Skeletal muscle satellite cell (primary cell): Measurements from ENCODE around the gene CTIF.

Experiments used
- H3K27me3 ChIP-seq: 2 replicates; pipeline ENCODE4 v1.7.0; 2013; ENCODE audit warnings: low read length; ENCODE audit not compliant: control insufficient read depth, insufficient read depth
- H3K36me3 ChIP-seq: 2 replicates; pipeline ENCODE4 v1.7.0; 2013; ENCODE audit warnings: mild to moderate bottlenecking, control low read depth, low read length; ENCODE audit not compliant: insufficient read depth
- H3K4me1 ChIP-seq: 2 replicates; pipeline ENCODE4 v1.7.0; 2013; ENCODE audit warnings: low read length; ENCODE audit not compliant: control insufficient read depth, insufficient read depth
- H3K4me2 ChIP-seq: 2 replicates; pipeline ENCODE4 v1.7.0; 2013; ENCODE audit warnings: mild to moderate bottlenecking, low read length
- H3K4me3 ChIP-seq: 2 replicates; pipeline ENCODE4 v1.7.0; 2013; ENCODE audit warnings: low read length
- H3K9ac ChIP-seq: 2 replicates; pipeline ENCODE4 v1.7.0; 2013; ENCODE audit warnings: mild to moderate bottlenecking, low read depth, low read length, moderate library complexity
- H3K9me3 ChIP-seq: replicated peaks from 2 replicates; pipeline ENCODE4 v1.7.0; 2013; ENCODE audit warnings: mild to moderate bottlenecking, control low read depth, low read length

The CTIF gene

DNA sequence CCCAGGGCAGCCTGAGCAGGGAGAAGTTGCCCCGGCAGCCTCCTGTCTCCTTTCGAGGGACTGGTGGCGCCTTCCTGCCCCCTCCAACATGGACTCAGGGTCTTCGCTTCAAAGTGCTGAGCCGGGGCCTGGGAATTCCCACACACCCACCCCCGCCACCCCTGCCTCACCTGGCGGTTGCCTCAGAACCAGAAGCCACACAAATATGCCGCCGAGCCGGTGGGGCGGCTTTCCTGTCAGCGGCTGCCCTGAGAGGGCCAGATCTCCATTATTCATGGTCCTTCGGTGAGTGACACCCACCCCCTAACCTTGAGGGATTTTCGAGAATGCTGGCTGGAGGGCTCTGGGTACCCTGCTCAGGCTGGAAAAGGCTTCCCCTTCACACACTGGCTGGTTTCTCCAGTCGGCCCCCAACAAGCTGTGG lies 340.2 kb downstream of the CTIF start:
- Histone ChIP-seq H3K36me3 (no peaks in the 10 kb centered on the region), H3K27me3 (no peaks in the 10 kb centered on the region), H3K4me3 (no peak overlapping the region), H3K4me1 (peaks cover 17% of the 10 kb centered on the region), H3K9me3 (no peaks in the 10 kb centered on the region), H3K4me2 (no peak overlapping the region), H3K9ac (no peak overlapping the region)

DNA sequence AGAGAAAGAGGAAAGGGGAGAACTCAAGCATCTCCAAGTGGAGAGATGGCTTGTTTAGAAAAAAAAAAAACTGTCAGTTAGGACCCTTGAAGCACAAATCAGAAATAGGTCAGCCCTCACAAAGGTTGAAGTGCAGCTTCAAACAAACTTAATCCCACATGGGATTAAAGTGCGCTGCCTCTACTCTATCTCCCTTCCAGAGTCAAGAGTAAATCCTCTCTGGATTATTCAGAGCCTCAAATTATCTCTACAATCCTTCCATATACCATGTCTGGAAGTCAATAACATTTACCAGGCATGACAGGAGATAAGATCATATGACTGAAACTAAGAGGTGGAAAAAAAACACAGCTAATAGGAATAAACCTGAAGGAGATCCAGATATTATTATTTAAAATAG lies 342.1 kb downstream of the CTIF start:
- no peaks in the 10 kb centered on the region for H3K36me3 ChIP-seq
- H3K4me1 ChIP-seq = peaks cover 12% of the 10 kb centered on the region
- H3K27me3 ChIP-seq = no peaks in the 10 kb centered on the region
- H3K4me3 ChIP-seq = no peak overlapping the region
- H3K4me2 ChIP-seq = no peak overlapping the region
- H3K9ac ChIP-seq = no peak overlapping the region
- H3K9me3 ChIP-seq = no peaks in the 10 kb centered on the region

DNA sequence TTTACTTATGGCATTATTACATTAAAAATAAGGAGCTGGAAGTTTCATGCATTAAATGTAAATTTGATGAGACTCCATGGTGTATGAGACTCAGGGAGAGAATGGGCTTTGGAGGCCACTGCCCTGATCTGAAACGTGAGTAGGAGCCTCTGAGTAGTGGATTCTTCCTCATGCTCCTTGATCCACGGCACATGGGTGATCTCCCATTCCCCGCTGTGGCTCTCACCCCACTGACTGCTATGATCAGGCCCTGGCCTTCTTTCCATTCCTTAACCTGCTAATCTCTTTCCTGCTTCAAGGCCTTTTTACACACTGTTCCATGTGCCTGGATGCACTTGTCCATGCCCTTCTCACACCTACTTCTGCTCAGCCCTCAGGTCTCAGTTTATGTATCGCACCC lies 343.5 kb downstream of the CTIF start:
- peaks cover 7% of the 10 kb centered on the region for H3K4me1 ChIP-seq
- no peak overlapping the region for H3K4me2 ChIP-seq
- H3K9me3 ChIP-seq = no peaks in the 10 kb centered on the region
- H3K36me3 ChIP-seq = no peaks in the 10 kb centered on the region
- H3K4me3 ChIP-seq = no peak overlapping the region
- no peak overlapping the region for H3K9ac ChIP-seq
- no peaks in the 10 kb centered on the region for H3K27me3 ChIP-seq

DNA sequence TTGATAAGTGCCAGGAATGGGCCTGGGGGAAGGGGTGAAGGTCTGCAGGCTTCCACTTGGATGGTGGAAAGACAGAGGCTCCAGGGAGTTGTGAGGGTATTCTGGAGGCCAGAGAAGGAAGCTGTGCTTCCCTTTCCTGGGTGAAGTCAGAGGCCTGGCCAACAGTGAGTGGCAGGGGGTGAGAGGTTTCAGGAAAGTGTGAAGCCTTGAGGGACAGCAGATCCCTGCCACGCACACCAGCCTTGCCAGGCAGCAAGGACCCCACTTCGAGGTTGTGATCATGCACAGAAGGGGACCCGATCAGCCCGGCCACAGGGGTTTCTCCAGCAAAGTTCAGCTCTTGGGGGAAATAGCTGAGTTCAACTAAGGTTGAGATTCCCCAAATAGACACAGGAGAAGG lies 345.5 kb downstream of the CTIF start:
- Histone ChIP-seq H3K27me3 (no peaks in the 10 kb centered on the region), H3K4me1 (no peaks in the 10 kb centered on the region), H3K9me3 (no peaks in the 10 kb centered on the region), H3K36me3 (no peaks in the 10 kb centered on the region), H3K9ac (no peak overlapping the region), H3K4me2 (no peak overlapping the region), H3K4me3 (no peak overlapping the region)

DNA sequence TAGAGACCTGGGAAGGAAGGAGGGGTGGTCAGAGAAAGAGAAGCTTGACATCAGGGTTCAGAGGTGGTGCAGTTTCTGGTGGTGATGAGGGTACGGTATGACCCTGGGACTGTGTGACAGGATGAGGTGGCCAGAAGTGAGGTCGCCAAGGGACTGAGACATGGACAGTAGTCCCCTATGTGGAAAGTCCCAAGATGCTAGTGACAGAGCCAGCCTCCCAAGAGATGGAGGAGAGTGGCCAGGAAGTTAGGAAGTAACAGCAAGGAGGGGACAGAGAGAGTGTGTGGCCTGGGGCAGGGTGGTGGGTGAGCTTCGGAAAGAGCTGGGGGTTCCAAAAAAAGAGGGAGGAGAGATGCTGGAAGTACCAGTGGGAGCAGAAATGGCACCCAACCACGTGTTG lies 345.9 kb downstream of the CTIF start:
- H3K36me3 ChIP-seq = no peaks in the 10 kb centered on the region
- H3K9ac ChIP-seq = no peak overlapping the region
- H3K9me3 ChIP-seq = no peaks in the 10 kb centered on the region
- no peaks in the 10 kb centered on the region for H3K27me3 ChIP-seq
- no peak overlapping the region for H3K4me3 ChIP-seq
- no peaks in the 10 kb centered on the region for H3K4me1 ChIP-seq
- no peak overlapping the region for H3K4me2 ChIP-seq

DNA sequence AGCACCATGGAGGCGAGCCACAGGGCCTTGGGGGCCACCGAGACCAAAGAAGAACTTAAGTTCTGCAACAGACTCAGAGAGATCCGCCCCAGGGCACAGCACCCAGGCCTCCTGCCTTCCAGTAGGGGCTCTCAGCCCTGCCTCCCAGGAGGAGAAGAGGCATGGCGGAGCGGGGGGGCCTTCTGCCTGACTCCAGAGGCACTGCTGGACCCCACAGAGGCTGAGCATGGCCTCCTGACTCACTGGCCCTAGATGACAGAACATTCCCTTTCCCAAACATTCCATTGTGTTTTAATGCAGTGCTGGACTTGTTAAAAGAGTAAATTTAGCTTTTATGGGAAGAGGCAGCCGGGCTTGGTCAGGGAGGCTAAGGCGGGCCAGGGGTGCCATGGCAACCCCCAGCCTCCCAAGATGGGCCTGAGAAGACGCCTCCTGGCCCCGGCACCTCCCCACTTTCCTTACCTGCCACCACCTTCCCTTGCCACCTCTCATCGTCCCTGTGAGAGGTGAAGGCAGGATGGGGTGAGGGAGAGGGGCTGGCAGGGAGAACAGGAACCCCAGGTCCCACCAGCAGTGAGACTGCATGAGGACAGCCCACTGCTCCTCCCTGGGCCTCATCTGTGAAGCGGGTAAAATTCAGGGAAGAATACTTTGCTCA lies 346.6 kb downstream of the CTIF start:
- Histone ChIP-seq H3K36me3 (no peaks in the 10 kb centered on the region), H3K27me3 (no peaks in the 10 kb centered on the region), H3K4me1 (no peaks in the 10 kb centered on the region), H3K4me2 (no peak overlapping the region), H3K9me3 (no peaks in the 10 kb centered on the region), H3K4me3 (no peak overlapping the region), H3K9ac (no peak overlapping the region)

DNA sequence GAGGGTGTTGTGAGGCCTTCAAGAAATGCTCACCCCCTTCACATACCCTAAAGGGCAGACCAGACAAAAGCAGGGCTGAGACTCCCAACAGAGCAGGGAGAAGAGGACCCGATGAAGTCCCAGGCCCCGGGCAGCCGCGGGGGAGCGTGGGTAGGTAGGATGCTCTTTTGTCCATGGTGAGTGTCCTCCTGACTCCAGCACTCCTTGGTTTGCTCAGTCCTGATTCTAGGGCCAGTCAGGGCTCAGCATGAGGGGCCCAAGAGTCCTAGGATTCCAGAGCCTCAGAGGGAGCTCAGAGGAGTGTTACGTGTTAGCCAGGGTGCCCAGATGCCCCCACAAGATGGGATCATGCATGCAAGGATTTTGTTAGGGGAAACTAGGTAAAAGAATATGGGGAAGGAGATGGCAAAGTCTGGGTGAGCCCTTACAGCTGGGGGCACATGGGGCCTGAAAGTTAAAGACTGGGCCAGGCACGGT lies 347.1 kb downstream of the CTIF start:
- Histone ChIP-seq H3K27me3 (no peaks in the 10 kb centered on the region), H3K4me1 (no peaks in the 10 kb centered on the region), H3K36me3 (no peaks in the 10 kb centered on the region), H3K9ac (no peak overlapping the region), H3K4me3 (no peak overlapping the region), H3K4me2 (no peak overlapping the region), H3K9me3 (no peaks in the 10 kb centered on the region)

DNA sequence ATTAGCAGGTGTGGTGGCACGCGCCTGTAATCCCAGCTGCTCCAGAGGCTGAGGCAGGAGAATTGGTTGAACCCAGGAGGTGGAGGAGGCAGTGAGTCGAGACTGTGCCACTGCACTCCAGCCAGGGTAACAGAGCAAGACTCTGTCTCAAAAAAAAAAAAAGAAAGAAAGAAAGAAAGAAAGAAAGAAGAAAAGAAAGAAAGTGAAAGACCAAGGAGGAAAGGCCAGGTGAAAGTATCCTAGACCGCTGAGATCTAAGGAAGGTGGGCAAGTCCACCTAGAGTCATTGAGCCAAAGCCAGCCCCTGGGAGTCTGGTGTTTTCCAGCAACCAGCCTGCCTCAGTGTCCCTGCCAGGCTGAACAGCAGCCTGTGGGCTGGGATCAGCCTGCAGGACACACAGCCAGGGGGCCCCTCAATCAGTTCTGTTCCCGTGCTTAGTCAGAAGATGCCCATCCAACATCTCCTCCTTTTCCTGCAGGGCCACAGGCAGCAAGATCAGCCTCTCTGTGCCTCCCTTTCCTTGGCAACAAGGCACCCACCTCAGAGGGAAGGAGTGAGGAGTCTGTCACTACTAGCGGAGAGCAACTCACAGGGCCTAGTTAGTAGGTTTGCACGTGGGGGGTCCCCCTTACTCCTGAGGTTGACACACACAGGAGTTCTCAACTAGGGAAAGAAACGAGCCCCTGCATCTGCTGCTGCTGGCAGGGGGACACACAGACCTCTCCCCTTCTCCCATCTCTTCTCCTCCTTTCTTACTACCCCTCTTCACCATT lies 347.9 kb downstream of the CTIF start:
- Histone ChIP-seq H3K4me1 (no peaks in the 10 kb centered on the region), H3K9ac (no peak overlapping the region), H3K4me2 (no peak overlapping the region), H3K36me3 (no peaks in the 10 kb centered on the region), H3K4me3 (no peak overlapping the region), H3K9me3 (no peaks in the 10 kb centered on the region), H3K27me3 (no peaks in the 10 kb centered on the region)

DNA sequence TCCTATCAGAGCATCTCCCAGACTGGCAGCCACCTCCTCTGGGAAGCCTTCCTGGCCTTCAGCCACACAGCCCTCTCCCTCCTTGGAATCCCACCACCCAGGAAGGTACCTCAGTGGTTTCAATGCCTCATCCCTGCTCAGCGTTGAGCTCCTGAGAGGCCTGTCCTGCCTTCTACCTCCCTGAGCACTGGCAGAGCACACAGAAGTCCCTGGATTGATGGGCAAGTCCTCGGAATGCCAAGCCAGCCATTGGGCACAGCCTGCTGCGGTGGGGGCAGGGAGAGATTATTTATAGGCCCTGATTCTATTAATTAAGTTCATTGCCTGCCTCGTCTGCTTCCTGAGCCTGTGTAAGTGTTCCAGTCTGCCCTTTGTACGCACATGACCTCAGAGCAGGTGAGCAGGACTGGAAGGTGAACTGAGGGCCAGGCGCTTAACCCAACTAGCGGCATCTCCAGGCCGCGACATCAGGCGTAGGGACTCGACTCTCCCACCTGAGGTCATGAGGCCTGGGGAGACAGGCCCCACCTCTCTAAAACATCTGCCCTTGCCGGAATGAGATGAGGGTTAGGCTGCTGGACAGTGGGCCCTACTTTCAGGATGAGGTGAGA lies 348.6 kb downstream of the CTIF start:
- Histone ChIP-seq H3K4me3 (no peak overlapping the region), H3K4me2 (no peak overlapping the region), H3K4me1 (no peaks in the 10 kb centered on the region), H3K36me3 (no peaks in the 10 kb centered on the region), H3K9ac (no peak overlapping the region), H3K27me3 (no peaks in the 10 kb centered on the region), H3K9me3 (no peaks in the 10 kb centered on the region)

DNA sequence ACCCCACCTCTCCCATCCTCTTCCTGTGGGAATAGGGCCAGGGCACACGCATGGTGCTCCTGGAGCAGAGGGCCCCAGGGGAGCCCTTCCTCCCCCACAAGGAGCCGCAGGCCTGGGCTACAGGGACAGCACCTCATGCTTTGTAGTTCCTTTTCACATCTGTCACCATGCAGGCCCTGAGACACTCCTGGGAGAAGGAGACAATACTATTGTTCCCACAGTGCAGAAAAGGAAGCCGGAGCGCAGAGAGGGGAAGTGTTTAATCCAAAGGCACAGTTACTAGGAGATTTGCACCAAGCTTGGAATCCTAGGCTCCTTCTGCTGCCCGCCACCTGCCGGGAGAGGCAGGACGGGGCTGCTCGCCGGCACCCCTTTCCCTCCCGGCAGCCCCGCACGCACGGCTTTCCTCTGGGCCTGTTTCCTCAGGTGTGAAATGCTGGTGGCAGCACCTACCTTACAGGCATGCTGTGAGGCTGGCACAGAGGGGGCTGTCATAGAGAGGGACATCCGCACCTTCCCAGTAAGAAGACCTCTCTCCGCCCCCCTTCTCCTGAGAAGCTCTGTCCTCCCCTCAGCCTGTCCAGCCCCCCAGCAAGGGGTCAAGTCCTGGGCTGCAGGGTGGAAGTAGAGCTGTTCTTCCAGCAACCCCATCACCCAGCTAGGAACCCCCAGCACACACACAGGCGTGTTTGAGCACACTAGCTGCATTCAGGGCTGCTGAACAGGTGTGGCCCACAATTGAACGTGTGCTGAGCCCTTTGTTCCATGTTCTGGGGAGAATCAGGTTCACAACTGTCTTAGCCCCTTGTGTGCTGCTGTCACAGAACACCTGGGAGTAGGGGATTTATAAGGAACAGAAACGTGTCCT lies 349.3 kb downstream of the CTIF start:
- Histone ChIP-seq H3K9ac (no peak overlapping the region), H3K27me3 (no peaks in the 10 kb centered on the region), H3K36me3 (no peaks in the 10 kb centered on the region), H3K4me2 (no peak overlapping the region), H3K4me3 (no peak overlapping the region), H3K9me3 (no peaks in the 10 kb centered on the region), H3K4me1 (no peaks in the 10 kb centered on the region)

DNA sequence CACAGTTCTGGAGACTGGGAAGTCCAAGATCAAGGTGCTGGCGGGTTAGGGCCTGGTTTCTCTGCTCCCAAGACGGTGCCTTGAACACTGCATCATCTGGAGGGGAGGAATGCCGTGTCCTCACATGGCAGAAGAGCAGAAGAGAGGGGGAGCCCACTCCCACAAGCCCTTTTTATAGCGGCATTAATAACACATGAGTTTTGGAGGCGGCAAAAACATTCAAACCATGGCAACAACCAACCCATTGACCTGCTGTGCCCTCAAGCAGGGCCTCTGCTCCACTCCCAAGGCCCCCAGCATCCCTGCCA lies 349.9 kb downstream of the CTIF start:
- Histone ChIP-seq H3K27me3 (no peaks in the 10 kb centered on the region), H3K36me3 (no peaks in the 10 kb centered on the region), H3K4me1 (no peaks in the 10 kb centered on the region), H3K4me3 (no peak overlapping the region), H3K4me2 (no peak overlapping the region), H3K9ac (no peak overlapping the region), H3K9me3 (no peaks in the 10 kb centered on the region)
